IMR-90 (cell line): Measurements from ENCODE around the gene C16orf87. TPM values are rescaled to one million over a fixed set of nuclear protein-coding genes. Genes with fewer than 3 reads are reported as not detected.

Experiments
- ATAC-seq: fragments of 200-7000 bp; cut with Tn5 transposase; 2 replicates; pipeline ENCODE4 v1.9.1; 2020; ENCODE audit warnings: low read depth, mild to moderate bottlenecking, moderate library complexity
- BruUV-seq: library from RNA; stranded (reverse); fragments of 400-500 nt; replicated peaks from 2 replicates; lab custom pipeline; 2021; lab: Mats Ljungman, UMichigan
- CTCF ChIA-PET: fragments of 300-600 bp; formaldehyde crosslinking; extraction: SDS; loops from one replicate; lab custom pipeline; 2021; ENCODE audit warnings: antibody characterized with exemption; lab: Yijun Ruan, JAX
- POLR2A ChIA-PET: fragments of 300-600 bp; sonication (Branson Sonifier 250); formaldehyde crosslinking; loops from one replicate; lab custom pipeline; 2022; ENCODE audit warnings: antibody characterized with exemption; ENCODE audit not compliant: unreplicated experiment; lab: Charles Lee
- DNase-seq: peaks from one replicate; pipeline ENCODE4 v3.0.0; 2013
- H2AFZ ChIP-seq: replicated peaks from 2 replicates; pipeline ENCODE3; 2013; ENCODE audit warnings: low read length, mild to moderate bottlenecking; ENCODE audit not compliant: poor library complexity
- H2AK5ac ChIP-seq: 2 replicates; pipeline ENCODE4 v1.6.1; 2013; ENCODE audit warnings: low read depth, low read length, inconsistent platforms
- H2AK9ac ChIP-seq: replicated peaks from 2 replicates; pipeline ENCODE3; 2013; ENCODE audit warnings: mild to moderate bottlenecking, low read depth, low read length, moderate library complexity; ENCODE audit not compliant: poor library complexity
- H2BK120ac ChIP-seq: 2 replicates; pipeline ENCODE4 v1.6.1; 2013; ENCODE audit warnings: low read depth, low read length, inconsistent platforms
- H2BK15ac ChIP-seq: 3 replicates; pipeline ENCODE4 v1.6.1; 2013; ENCODE audit warnings: low read depth, low read length, inconsistent platforms
- H2BK20ac ChIP-seq: 2 replicates; pipeline ENCODE4 v1.6.1; 2013; ENCODE audit warnings: low read depth, mild to moderate bottlenecking, inconsistent platforms, low read length, moderate library complexity
- H2BK5ac ChIP-seq: 2 replicates; pipeline ENCODE4 v1.6.1; 2013; ENCODE audit warnings: mild to moderate bottlenecking, low read depth, low read length, inconsistent platforms; ENCODE audit not compliant: poor library complexity, severe bottlenecking
- H3K14ac ChIP-seq: replicated peaks from 2 replicates; pipeline ENCODE4 v1.6.1; 2013; ENCODE audit warnings: low read depth, low read length, inconsistent platforms
- H3K18ac ChIP-seq: 2 replicates; pipeline ENCODE4 v1.6.1; 2013; ENCODE audit warnings: low read depth, low read length, control low read depth
- H3K23ac ChIP-seq: 2 replicates; pipeline ENCODE4 v1.6.1; 2013; ENCODE audit warnings: low read depth, low read length, inconsistent platforms
- H3K27ac ChIP-seq: 2 replicates; pipeline ENCODE4 v1.5.1; 2013; ENCODE audit warnings: mild to moderate bottlenecking, control low read depth, low read length; ENCODE audit not compliant: insufficient read depth
- H3K27me3 ChIP-seq: 2 replicates; pipeline ENCODE4 v1.6.1; 2013; ENCODE audit warnings: low read length; ENCODE audit not compliant: control insufficient read depth, insufficient read depth
- H3K36me3 ChIP-seq: 2 replicates; pipeline ENCODE4 v1.6.1; 2013; ENCODE audit warnings: low read length, mixed read lengths; ENCODE audit not compliant: control insufficient read depth, insufficient read depth
- H3K4ac ChIP-seq: 2 replicates; pipeline ENCODE4 v1.6.1; 2013; ENCODE audit warnings: low read depth, low read length, inconsistent platforms
- H3K4me1 ChIP-seq: 2 replicates; pipeline ENCODE4 v1.6.1; 2013; ENCODE audit warnings: low read length, mixed read lengths; ENCODE audit not compliant: control insufficient read depth, insufficient read depth
- H3K4me2 ChIP-seq: 2 replicates; pipeline ENCODE4 v1.6.1; 2013; ENCODE audit warnings: low read depth, mild to moderate bottlenecking, control low read depth, low read length, moderate library complexity
- H3K4me3 ChIP-seq: 2 replicates; pipeline ENCODE4 v1.5.1; 2013; ENCODE audit warnings: low read depth, mild to moderate bottlenecking, control low read depth, low read length, moderate library complexity; ENCODE audit not compliant: insufficient read depth
- H3K56ac ChIP-seq: 2 replicates; pipeline ENCODE4 v1.6.1; 2013; ENCODE audit warnings: low read length, inconsistent platforms; ENCODE audit not compliant: insufficient read depth; ENCODE audit errors: extremely low read depth
- H3K79me1 ChIP-seq, 2 experiments: 2 replicates each; pipeline ENCODE4 v1.6.1; 2013; ENCODE audit warnings: low read length in 2 of 2, inconsistent platforms in 1 of 2, low read depth in 1 of 2
- H3K9ac ChIP-seq: 2 replicates; pipeline ENCODE4 v1.6.1; 2013; ENCODE audit warnings: low read depth, low read length, control low read depth
- H3K9me1 ChIP-seq: 2 replicates; pipeline ENCODE4 v1.6.1; 2013; ENCODE audit warnings: low read length, inconsistent platforms; ENCODE audit not compliant: insufficient read depth
- H3K9me3 ChIP-seq: 2 replicates; pipeline ENCODE4 v1.6.1; 2013; ENCODE audit warnings: low read length; ENCODE audit not compliant: control insufficient read depth, insufficient read depth
- H4K20me1 ChIP-seq: 2 replicates; pipeline ENCODE4 v1.6.1; 2013; ENCODE audit warnings: low read length, inconsistent platforms; ENCODE audit not compliant: insufficient read depth
- H4K5ac ChIP-seq: 2 replicates; pipeline ENCODE4 v1.6.1; 2013; ENCODE audit warnings: mild to moderate bottlenecking, low read depth, low read length, control low read depth
- H4K8ac ChIP-seq, 2 experiments: 2 replicates each; pipeline ENCODE4 v1.6.1; 2013; ENCODE audit warnings: low read depth in 2 of 2, low read length in 2 of 2, control low read depth in 1 of 2, inconsistent platforms in 1 of 2
- H4K91ac ChIP-seq: 2 replicates; pipeline ENCODE4 v1.6.1; 2013; ENCODE audit warnings: low read depth, low read length, inconsistent platforms; ENCODE audit not compliant: insufficient read depth
- BHLHE40 ChIP-seq: fragments of 150-350 bp; IDR thresholded peaks from 2 replicates; pipeline ENCODE4 v1.6.1; 2016; ENCODE audit warnings: mild to moderate bottlenecking, low read depth, low read length
- CEBPB ChIP-seq: IDR thresholded peaks from 2 replicates; pipeline ENCODE4 v1.6.1; 2012; ENCODE audit warnings: low read depth, low read length, improper control_type of control experiment
- CHD1 ChIP-seq: IDR thresholded peaks from 2 replicates; pipeline ENCODE4 v1.6.1; 2012; ENCODE audit warnings: low read depth, low read length, improper control_type of control experiment
- CTCF ChIP-seq: conservative IDR thresholded peaks from 2 replicates; pipeline ENCODE4 v1.5.1; 2012; ENCODE audit warnings: mild to moderate bottlenecking, low read depth, low read length, improper control_type of control experiment
- ELK1 ChIP-seq: fragments of 150-350 bp; IDR thresholded peaks from 2 replicates; pipeline ENCODE4 v1.6.1; 2016; ENCODE audit warnings: low read depth, mild to moderate bottlenecking, low read length, moderate library complexity, borderline replicate concordance
- FOS ChIP-seq: fragments of 150-350 bp; IDR thresholded peaks from 2 replicates; pipeline ENCODE4 v1.6.1; 2016; ENCODE audit warnings: low read depth, low read length
- MAFK ChIP-seq: IDR thresholded peaks from 2 replicates; pipeline ENCODE4 v1.6.1; 2012; ENCODE audit warnings: low read depth, low read length, improper control_type of control experiment
- MAZ ChIP-seq: IDR thresholded peaks from 2 replicates; pipeline ENCODE4 v1.6.1; 2012; ENCODE audit warnings: low read depth, mild to moderate bottlenecking, low read length, improper control_type of control experiment, moderate library complexity, borderline replicate concordance
- MXI1 ChIP-seq: IDR thresholded peaks from 2 replicates; pipeline ENCODE4 v1.6.1; 2012; ENCODE audit warnings: low read depth, mild to moderate bottlenecking, low read length, moderate library complexity, borderline replicate concordance
- NFE2L2 ChIP-seq: fragments of 150-350 bp; IDR thresholded peaks from 2 replicates; pipeline ENCODE4 v1.6.1; 2016; ENCODE audit warnings: low read depth, mild to moderate bottlenecking, low read length
- POLR2A ChIP-seq: IDR thresholded peaks from 2 replicates; pipeline ENCODE4 v1.6.1; 2012; ENCODE audit warnings: mild to moderate bottlenecking, low read depth, low read length
- RAD21 ChIP-seq: IDR thresholded peaks from 2 replicates; pipeline ENCODE4 v1.6.1; 2012; ENCODE audit warnings: low read length, improper control_type of control experiment
- RCOR1 ChIP-seq: IDR thresholded peaks from 2 replicates; pipeline ENCODE4 v1.6.1; 2012; ENCODE audit warnings: mild to moderate bottlenecking, low read length, improper control_type of control experiment; ENCODE audit not compliant: insufficient replicate concordance
- RFX5 ChIP-seq: IDR thresholded peaks from 2 replicates; pipeline ENCODE4 v1.8.0; 2012; ENCODE audit warnings: low read depth, mild to moderate bottlenecking, low read length, moderate library complexity
- SMC3 ChIP-seq: fragments of 150-350 bp; IDR thresholded peaks from 2 replicates; pipeline ENCODE4 v1.6.1; 2016; ENCODE audit warnings: low read depth, mild to moderate bottlenecking, antibody characterized with exemption, low read length, moderate library complexity
- USF2 ChIP-seq: fragments of 150-350 bp; IDR thresholded peaks from 2 replicates; pipeline ENCODE4 v1.6.1; 2017; ENCODE audit warnings: mild to moderate bottlenecking, antibody characterized with exemption, low read length, low read depth
- WGBS, 2 experiments: methylation state at CpG; one replicate each; pipeline versions ENCODE4 v1.1.5 to v1.1.7; 2013; ENCODE audit warnings: missing lambda C conversion rate in 2 of 2; ENCODE audit not compliant: insufficient read length in 1 of 2; ENCODE audit errors: extremely low coverage in 2 of 2; 5-methylcytosine and 5-hydroxymethylcytosine counted together
- dilution Hi-C: fragments of 300-500 bp; cut with HindIII; formaldehyde crosslinking; loops from one replicate; pipeline ENCODE4 v1.14.3; 2018; ENCODE audit warnings: low sequenced_read_pairs; ENCODE audit not compliant: unreplicated experiment
- in situ Hi-C: fragments of 300-500 bp; cut with MboI; formaldehyde crosslinking; loops from 3 replicates; pipeline ENCODE4 v1.14.3; 2019; ENCODE audit warnings: low sequenced_read_pairs, inconsistent platforms, mixed read lengths
- intact Hi-C: fragments of 100-400 bp; cut with micrococcal nuclease; formaldehyde crosslinking; loops from 2 replicates; pipeline ENCODE4 v1.10.0; 2022
- polyA plus RNA-seq, 3 experiments: library from polyadenylated mRNA; depleted of rRNA; stranded (reverse); fragments of >200 nt; gene quantifications; 2 replicates each; pipeline ENCODE4 v1.2.3, GENCODE V29; 2012; ENCODE audit warnings: low replicate concordance in 1 of 3
- total RNA-seq: library from RNA; depleted of rRNA; stranded (reverse); fragments of >200 nt; gene quantifications from 2 replicates; pipeline ENCODE4 v1.2.3, GENCODE V29; 2012

Gene C16orf87
- total and polyA plus RNA-seq, 2 of the 4 experiments (the other 2 are of a cell fraction), result 6.3 to 8.1 TPM

GRCh38 chr16:46793841-46794240, 37.1 kb downstream of the C16orf87 start:
- no TSS peak for BruUV-seq
- no peak overlapping the region for H2AK5ac ChIP-seq
- in situ Hi-C loops (no loop called here), dilution Hi-C loops (no loop called here), intact Hi-C loops (no loop called here)
- no peak for DNase-seq
- ChIA-PET POLR2A (no interaction called here), CTCF (no interaction called here)
- no peak overlapping the region for H3K9ac ChIP-seq
- peaks cover 6% of the 10 kb centered on the region for H3K36me3 ChIP-seq
- H4K5ac ChIP-seq, result no peak overlapping the region
- no peak overlapping the region for H3K56ac ChIP-seq
- H3K79me1 ChIP-seq, result peaks cover 8 to 18% of the 10 kb centered on the region in 2 experiments
- no peaks in the 10 kb centered on the region for H4K20me1 ChIP-seq
- H2BK20ac ChIP-seq, result no peak overlapping the region
- H3K27me3 ChIP-seq, result no peaks in the 10 kb centered on the region
- no peak overlapping the region for H2BK15ac ChIP-seq
- H4K8ac ChIP-seq, result no peak overlapping the region
- no peak overlapping the region for H3K14ac ChIP-seq
- no peak overlapping the region for H3K4ac ChIP-seq
- H3K4me3 ChIP-seq, result no peak overlapping the region
- H3K27ac ChIP-seq, result no peak overlapping the region
- no peak overlapping the region for H2BK120ac ChIP-seq
- H3K4me1 ChIP-seq, result no peaks in the 10 kb centered on the region; the same call in 1 of the 2 replicates
- H3K9me3 ChIP-seq, result peaks cover 2% of the 10 kb centered on the region; the same call in 1 of the 2 replicates
- H2AFZ ChIP-seq, result no peak overlapping the region
- no peak overlapping the region for H2AK9ac ChIP-seq
- no peak overlapping the region for H4K91ac ChIP-seq
- no peak overlapping the region for H3K18ac ChIP-seq
- ATAC-seq, result no peak
- H3K4me2 ChIP-seq, result no peak overlapping the region
- no peaks in the 10 kb centered on the region for H3K9me1 ChIP-seq
- H2BK5ac ChIP-seq, result no peak overlapping the region
- no CpG with 5 or more reads among the region's 1 CpG for WGBS, 2 experiments
- TF ChIP-seq MAFK, result no peak
- no peak for TF ChIP-seq CEBPB
- no peak for TF ChIP-seq FOS
- TF ChIP-seq CHD1, result no peak
- no peak for TF ChIP-seq CTCF
- TF ChIP-seq MAZ, result no peak
- TF ChIP-seq RCOR1, result no peak
- no peak for TF ChIP-seq NFE2L2
- no peak for TF ChIP-seq MXI1
- no peak for TF ChIP-seq BHLHE40
- no peak for TF ChIP-seq ELK1
- no peak for TF ChIP-seq RFX5
- TF ChIP-seq SMC3, result no peak
- TF ChIP-seq POLR2A, result no peak
- no peak for TF ChIP-seq RAD21
- TF ChIP-seq USF2, result no peak
- H3K23ac ChIP-seq, result no peak overlapping the region
